ENCODE measurements around the gene PCK2.

Gene PCK2

DNA sequence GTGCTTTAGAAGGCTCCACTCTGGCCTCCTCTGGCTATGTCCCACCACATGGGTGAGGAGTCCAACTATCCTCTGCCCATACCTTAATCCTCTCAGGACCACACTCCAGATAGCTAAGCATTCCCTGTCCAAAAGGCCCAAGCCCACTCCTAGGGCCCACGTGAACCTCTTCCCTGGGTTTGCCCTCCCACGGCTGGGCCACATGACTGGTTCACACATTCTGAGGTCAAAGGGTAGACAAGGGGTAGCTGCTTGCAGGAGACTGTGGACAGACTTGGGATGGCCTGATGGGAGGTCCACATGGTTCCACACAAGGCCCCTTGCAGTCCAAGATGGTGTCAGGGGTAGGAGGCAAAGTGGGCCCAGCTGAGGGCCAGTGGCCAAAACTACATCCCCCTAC is 6.0 kb upstream of the PCK2 start:
- DNase-seq (ENCODE audit: extremely low spot score): no peak
- TF ChIP-seq CTBP1 (IDR thresholded peaks at IDR 0.05; ENCODE audit: borderline replicate concordance): no peak
- TF ChIP-seq NFRKB (IDR thresholded peaks at IDR 0.05): no peak
- ChIA-PET CTCF (interaction anchor here (8.4 kb wide), 1 partner anchor 30 kb away, joined by 153 read pairs; no protein-coding TSS in a partner anchor), POLR2A (no interaction called here)

DNA sequence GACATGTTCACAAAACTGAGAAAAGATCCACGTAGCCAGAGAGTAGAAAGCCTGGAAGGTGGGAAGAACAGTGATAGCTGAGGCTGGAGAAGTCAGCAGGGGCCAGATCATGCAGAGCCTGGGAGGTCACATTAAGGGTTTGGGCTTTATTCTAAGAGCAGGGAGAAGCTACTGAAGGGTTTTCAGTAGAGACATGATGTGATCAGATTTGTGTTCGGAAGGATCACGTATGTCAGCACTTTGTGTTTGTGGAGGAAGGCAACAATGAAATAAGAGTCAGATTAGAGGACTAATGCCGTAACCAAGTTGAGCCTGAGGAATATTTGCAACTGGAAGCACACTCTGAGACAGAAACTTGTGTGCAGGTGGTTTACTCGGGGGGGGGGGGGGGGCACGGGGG is 4.2 kb upstream of the PCK2 start:
- no peak for DNase-seq (ENCODE audit: extremely low spot score)
- TF ChIP-seq L3MBTL2 (conservative IDR thresholded peaks at IDR 0.05) (no peak), SP1 (IDR thresholded peaks at IDR 0.05) (no peak), BHLHE40 (IDR thresholded peaks at IDR 0.05; ENCODE audit: borderline replicate concordance) (no peak), ELF4 (IDR thresholded peaks at IDR 0.05) (no peak), SUZ12 (IDR thresholded peaks at IDR 0.05) (no peak), LEF1 (IDR thresholded peaks at IDR 0.05; ENCODE audit: borderline replicate concordance) (no peak), FOXM1 (IDR thresholded peaks at IDR 0.05; ENCODE audit: borderline replicate concordance) (no peak), ZNF384 (IDR thresholded peaks at IDR 0.05) (no peak), HDGF (IDR thresholded peaks at IDR 0.05; ENCODE audit: borderline replicate concordance) (no peak), NFRKB (IDR thresholded peaks at IDR 0.05) (no peak), FOXK2 (IDR thresholded peaks at IDR 0.05) (no peak), TARDBP (IDR thresholded peaks at IDR 0.05) (no peak), CTBP1 (IDR thresholded peaks at IDR 0.05; ENCODE audit: borderline replicate concordance) (no peak)
- TF ChIP-seq, protein P1, sequence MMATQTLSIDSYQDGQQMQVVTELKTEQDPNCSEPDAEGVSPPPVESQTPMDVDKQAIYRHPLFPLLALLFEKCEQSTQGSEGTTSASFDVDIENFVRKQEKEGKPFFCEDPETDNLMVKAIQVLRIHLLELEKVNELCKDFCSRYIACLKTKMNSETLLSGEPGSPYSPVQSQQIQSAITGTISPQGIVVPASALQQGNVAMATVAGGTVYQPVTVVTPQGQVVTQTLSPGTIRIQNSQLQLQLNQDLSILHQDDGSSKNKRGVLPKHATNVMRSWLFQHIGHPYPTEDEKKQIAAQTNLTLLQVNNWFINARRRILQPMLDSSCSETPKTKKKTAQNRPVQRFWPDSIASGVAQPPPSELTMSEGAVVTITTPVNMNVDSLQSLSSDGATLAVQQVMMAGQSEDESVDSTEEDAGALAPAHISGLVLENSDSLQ (IDR thresholded peaks at IDR 0.05): no peak
- ChIA-PET POLR2A (interaction anchor here (1.2 to 6.7 kb wide), 2 partner anchors 24 to 33 kb away, joined by 3 to 73 read pairs; partner anchors contain the start of genes DCAF11 and NRL), CTCF (interaction anchor here (0.6 to 8.4 kb wide), 10 partner anchors 9 to 636 kb away, joined by 3 to 153 read pairs (median 6); partner anchors contain the start of genes DCAF11, EMC9, NRL and RABGGTA)

DNA sequence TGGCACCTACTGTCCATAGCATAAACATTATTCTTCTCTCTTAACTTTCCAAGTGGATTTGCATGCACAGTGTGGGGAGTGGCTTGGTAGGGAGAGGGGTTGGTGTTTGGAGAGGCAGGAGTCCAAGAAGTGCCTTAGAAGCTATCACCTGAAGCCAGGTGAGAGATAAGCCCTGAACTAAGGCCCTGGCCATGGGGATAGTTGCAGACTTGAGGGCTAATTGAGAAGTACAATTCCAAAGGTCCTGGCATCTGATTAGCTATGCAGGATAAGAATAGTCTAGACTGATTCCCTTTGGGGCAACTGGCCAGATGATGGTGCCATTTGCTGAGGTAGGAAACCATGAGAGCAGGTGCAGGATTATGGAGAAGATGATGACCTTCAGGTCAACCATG is 2.0 kb upstream of the PCK2 start:
- ChIA-PET POLR2A (interaction anchor here (1.0 to 8.8 kb wide), 11 partner anchors 7 to 49 kb away, joined by 4 to 162 read pairs (median 23); partner anchors contain the start of genes CARMIL3, DCAF11, EMC9 and NRL), CTCF (interaction anchor here (0.5 to 8.4 kb wide), 10 partner anchors 11 to 77 kb away, joined by 3 to 153 read pairs (median 4); partner anchors contain the start of genes CARMIL3, DCAF11 and NRL)
- TF ChIP-seq BHLHE40 (IDR thresholded peaks at IDR 0.05; ENCODE audit: borderline replicate concordance) (no peak), SP1 (IDR thresholded peaks at IDR 0.05) (no peak), HDGF (IDR thresholded peaks at IDR 0.05; ENCODE audit: borderline replicate concordance) (no peak), L3MBTL2 (conservative IDR thresholded peaks at IDR 0.05) (no peak), FOXM1 (IDR thresholded peaks at IDR 0.05; ENCODE audit: borderline replicate concordance) (no peak), SUZ12 (IDR thresholded peaks at IDR 0.05) (no peak), FOXK2 (IDR thresholded peaks at IDR 0.05) (no peak), FOXA1 (IDR thresholded peaks at IDR 0.05) (no peak), NFRKB (IDR thresholded peaks at IDR 0.05) (no peak), CTBP1 (IDR thresholded peaks at IDR 0.05; ENCODE audit: borderline replicate concordance) (no peak), ELF4 (IDR thresholded peaks at IDR 0.05) (no peak), ZNF384 (IDR thresholded peaks at IDR 0.05) (no peak), TARDBP (IDR thresholded peaks at IDR 0.05) (no peak), ARNT (IDR thresholded peaks at IDR 0.05) (no peak), LEF1 (IDR thresholded peaks at IDR 0.05; ENCODE audit: borderline replicate concordance) (no peak)
- TF ChIP-seq, protein P1 (IDR thresholded peaks at IDR 0.05): no peak
- no peak for DNase-seq (ENCODE audit: extremely low spot score)

DNA sequence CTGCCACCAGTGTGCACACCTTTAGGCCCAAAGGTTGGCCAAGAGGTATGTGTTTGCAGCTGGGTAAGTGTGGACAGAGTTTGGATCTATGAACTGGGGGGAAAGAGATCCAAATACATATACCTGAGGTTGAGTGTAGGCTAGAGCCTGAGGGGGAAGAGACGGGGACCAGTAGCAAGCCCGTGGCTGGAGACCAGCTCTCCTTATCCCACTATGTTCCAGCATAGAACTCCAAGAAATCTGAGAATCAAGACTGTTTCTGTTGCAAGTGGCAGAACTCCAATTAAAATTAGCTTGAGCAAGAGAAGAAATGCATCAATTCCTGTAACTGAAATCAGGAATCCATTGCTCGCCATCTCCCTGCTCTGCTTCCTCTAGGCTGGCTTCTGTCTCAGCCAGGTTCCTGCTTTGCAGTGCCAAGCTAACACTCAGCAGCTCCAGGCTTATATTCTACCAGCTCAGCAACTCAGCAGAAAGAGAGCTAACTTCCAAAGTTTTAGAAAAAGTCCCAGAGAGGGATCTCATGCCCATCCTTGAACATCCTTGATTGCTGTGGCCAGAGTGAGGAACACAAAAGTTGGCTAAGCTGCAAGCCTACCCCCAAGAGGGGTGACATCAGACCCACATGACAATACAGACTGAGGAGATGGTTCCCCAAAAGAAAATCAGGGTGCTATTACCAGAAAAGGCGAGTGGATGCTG is 1.5 kb upstream of the PCK2 start:
- TF ChIP-seq ZNF384 (IDR thresholded peaks at IDR 0.05) (no peak), ELF4 (IDR thresholded peaks at IDR 0.05) (no peak), SP1 (IDR thresholded peaks at IDR 0.05) (no peak), LEF1 (IDR thresholded peaks at IDR 0.05; ENCODE audit: borderline replicate concordance) (no peak)
- CTCF ChIA-PET: interaction anchor here (0.6 to 8.4 kb wide), 9 partner anchors 12 to 76 kb away, joined by 3 to 153 read pairs (median 3); partner anchors contain the start of genes CARMIL3, DCAF11 and NRL
- DNase-seq (ENCODE audit: extremely low spot score): no peak
- POLR2A ChIA-PET: interaction anchor here (1.0 to 8.8 kb wide), 13 partner anchors 8 to 55 kb away, joined by 4 to 162 read pairs (median 22); partner anchors contain the start of genes CARMIL3, DCAF11, EMC9 and NRL

DNA sequence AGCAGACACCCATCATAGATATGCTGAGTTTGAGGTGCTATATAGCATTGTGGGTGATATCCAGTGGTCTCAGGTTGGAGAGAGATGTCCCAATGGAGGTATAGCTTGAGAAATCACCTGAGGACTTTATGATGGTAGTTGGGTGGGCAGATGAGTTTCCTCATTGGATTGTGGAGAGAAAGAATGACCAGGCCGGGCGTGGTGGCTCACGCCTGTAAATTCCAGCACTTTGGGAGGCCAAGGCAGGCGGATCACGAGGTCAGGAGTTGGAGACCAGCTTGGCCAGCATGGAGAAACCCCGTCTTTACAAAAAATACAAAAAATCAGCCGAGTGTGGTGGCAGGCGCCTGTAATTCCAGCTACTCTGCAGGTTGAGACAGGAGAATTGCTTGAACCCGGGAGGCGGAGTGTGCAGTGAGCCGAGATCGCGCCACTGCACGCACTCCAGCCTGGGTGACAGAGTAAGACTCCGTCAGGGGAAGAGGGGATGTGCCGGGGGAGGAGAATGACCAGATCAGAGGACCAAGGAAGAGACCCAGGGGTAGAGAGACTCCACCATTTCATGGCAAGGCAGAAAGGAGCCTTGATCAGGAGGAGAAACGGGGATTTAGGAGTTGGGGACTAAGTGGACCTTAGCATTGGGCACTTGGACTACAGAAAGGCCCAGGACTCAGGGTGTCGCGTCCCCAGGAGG is 757 bp upstream of the PCK2 start:
- CTCF ChIA-PET: interaction anchor here (0.8 to 8.4 kb wide), 8 partner anchors 12 to 42 kb away, joined by 3 to 153 read pairs (median 4); partner anchors contain the start of gene CARMIL3
- no peak for TF ChIP-seq FOXM1 (IDR thresholded peaks at IDR 0.05; ENCODE audit: borderline replicate concordance)
- TF ChIP-seq SP1 (IDR thresholded peaks at IDR 0.05): no peak
- TF ChIP-seq FOXA1 (IDR thresholded peaks at IDR 0.05): no peak
- TF ChIP-seq TARDBP (IDR thresholded peaks at IDR 0.05): no peak
- no peak for TF ChIP-seq ELF4 (IDR thresholded peaks at IDR 0.05)
- TF ChIP-seq FOXK2 (IDR thresholded peaks at IDR 0.05): no peak
- no peak for TF ChIP-seq ARNT (IDR thresholded peaks at IDR 0.05)
- TF ChIP-seq SUZ12 (IDR thresholded peaks at IDR 0.05): no peak
- TF ChIP-seq ZNF384 (IDR thresholded peaks at IDR 0.05): no peak
- no peak for TF ChIP-seq NFRKB (IDR thresholded peaks at IDR 0.05)
- no peak for TF ChIP-seq HDGF (IDR thresholded peaks at IDR 0.05; ENCODE audit: borderline replicate concordance)
- TF ChIP-seq LEF1 (IDR thresholded peaks at IDR 0.05; ENCODE audit: borderline replicate concordance): no peak
- TF ChIP-seq, protein P1 (IDR thresholded peaks at IDR 0.05): no peak
- POLR2A ChIA-PET: interaction anchor here (0.6 to 8.8 kb wide), 28 partner anchors 8 to 999 kb away, joined by 3 to 162 read pairs (median 6); partner anchors contain the start of genes ACIN1, C14orf119, CARMIL3 and CHMP4A
- no peak for DNase-seq (ENCODE audit: extremely low spot score)
